Left ventricle myocardium inferior (tissue), 1 donor: Measurements from ENCODE around the gene CTNNA2. TPM values are rescaled to one million over a fixed set of nuclear protein-coding genes. Genes with fewer than 3 reads are reported as not detected.

Experiments used
- DNase-seq: peaks from one replicate; pipeline ENCODE4 v3.0.0-alpha.2; 2020
- H3K27ac ChIP-seq: fragments of 200-600 bp; replicated peaks from 2 replicates; pipeline ENCODE4 v1.8.0; 2021
- H3K27me3 ChIP-seq: fragments of 200-600 bp; 2 replicates; pipeline ENCODE4 v1.8.0; 2021; ENCODE audit warnings: low read depth
- H3K36me3 ChIP-seq: fragments of 200-600 bp; 2 replicates; pipeline ENCODE4 v1.8.0; 2021
- H3K4me1 ChIP-seq: fragments of 200-600 bp; 2 replicates; pipeline ENCODE4 v1.8.0; 2021
- H3K4me3 ChIP-seq: fragments of 200-600 bp; 2 replicates; pipeline ENCODE4 v1.8.0; 2021; ENCODE audit warnings: mild to moderate bottlenecking, moderate library complexity
- H3K9me3 ChIP-seq: fragments of 200-600 bp; replicated peaks from 2 replicates; pipeline ENCODE4 v1.8.0; 2021
- intact Hi-C: fragments of 100-400 bp; cut with micrococcal nuclease; formaldehyde crosslinking; loops from one replicate; pipeline ENCODE4 v1.11.0; 2022
- total RNA-seq: library from RNA; stranded (reverse); fragmentation: NEBNext Ultra II Directional; extraction: Animal tissue kit (Norgen Biotek cat#: 25700); gene quantifications from one replicate; pipeline ENCODE4 v1.2.1, GENCODE V29; 2021
- TF ChIP-seq, protein P1 (sequence below): fragments of 200-600 bp; IDR thresholded peaks from 2 replicates; pipeline ENCODE4 v1.8.0; 2021; ENCODE audit warnings: antibody characterized with exemption, mild to moderate bottlenecking, borderline replicate concordance
- donor health status: DM: no; HTN: yes; CAD: no; lungs with severe emphysema.

Gene CTNNA2
- total RNA-seq, 1 donor from 2014 or later, result not detected

DNA sequence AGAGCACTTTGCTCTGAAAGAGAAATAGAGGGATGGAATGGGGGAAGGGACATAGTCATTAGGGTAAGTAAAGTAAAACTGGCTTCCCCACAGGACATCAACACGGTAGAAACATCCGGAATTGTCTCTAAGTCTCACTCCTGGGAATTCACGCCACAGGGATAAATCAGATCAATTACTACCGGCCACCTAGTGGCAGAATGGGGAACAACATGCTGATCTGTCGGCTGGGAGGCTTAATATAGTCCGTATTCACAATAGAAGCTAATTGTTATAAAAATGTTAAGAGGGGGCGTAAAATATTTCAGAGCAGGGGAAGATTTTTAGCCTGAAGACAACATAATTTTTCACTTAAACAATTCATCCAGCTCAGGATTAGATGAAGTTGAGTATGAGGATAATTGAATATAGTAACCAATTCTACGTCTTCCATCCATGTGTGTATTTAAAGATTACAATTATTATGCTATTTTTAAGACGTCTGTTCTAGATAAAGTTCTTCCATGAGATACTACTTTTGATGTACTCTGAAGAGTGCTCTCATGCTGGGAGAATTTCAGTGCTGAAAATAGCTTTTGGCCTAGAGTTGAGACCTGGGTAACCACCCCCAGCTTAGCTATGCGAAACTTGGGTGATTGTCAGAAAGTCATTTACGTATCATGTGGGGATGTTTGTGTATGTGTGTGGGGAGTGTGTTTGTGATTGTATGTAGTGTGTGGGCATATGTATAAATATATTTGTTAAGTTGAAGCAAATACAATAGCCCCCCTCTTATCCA is 726.0 kb downstream of the CTNNA2 start:
- Histone ChIP-seq H3K9me3 (no peaks in the 10 kb centered on the region), H3K4me3 (no peak overlapping the region), H3K36me3 (no peaks in the 10 kb centered on the region), H3K4me1 (peaks cover 28% of the 10 kb centered on the region), H3K27me3 (no peaks in the 10 kb centered on the region), H3K27ac (no peak overlapping the region)
- DNase-seq, result no peak
- intact Hi-C loops, result no loop called here
- TF ChIP-seq, protein P1, sequence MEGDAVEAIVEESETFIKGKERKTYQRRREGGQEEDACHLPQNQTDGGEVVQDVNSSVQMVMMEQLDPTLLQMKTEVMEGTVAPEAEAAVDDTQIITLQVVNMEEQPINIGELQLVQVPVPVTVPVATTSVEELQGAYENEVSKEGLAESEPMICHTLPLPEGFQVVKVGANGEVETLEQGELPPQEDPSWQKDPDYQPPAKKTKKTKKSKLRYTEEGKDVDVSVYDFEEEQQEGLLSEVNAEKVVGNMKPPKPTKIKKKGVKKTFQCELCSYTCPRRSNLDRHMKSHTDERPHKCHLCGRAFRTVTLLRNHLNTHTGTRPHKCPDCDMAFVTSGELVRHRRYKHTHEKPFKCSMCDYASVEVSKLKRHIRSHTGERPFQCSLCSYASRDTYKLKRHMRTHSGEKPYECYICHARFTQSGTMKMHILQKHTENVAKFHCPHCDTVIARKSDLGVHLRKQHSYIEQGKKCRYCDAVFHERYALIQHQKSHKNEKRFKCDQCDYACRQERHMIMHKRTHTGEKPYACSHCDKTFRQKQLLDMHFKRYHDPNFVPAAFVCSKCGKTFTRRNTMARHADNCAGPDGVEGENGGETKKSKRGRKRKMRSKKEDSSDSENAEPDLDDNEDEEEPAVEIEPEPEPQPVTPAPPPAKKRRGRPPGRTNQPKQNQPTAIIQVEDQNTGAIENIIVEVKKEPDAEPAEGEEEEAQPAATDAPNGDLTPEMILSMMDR, result peak; percentile 74

GRCh38 chr2:80242355-80242910 is 729.6 kb downstream of the CTNNA2 start:
- intact Hi-C loops, result no loop called here
- peak; percentile 43 for DNase-seq
- Histone ChIP-seq H3K27ac (peak overlapping the region; percentile 74), H3K4me1 (peaks cover 28% of the 10 kb centered on the region), H3K36me3 (no peaks in the 10 kb centered on the region), H3K4me3 (no peak overlapping the region), H3K9me3 (no peaks in the 10 kb centered on the region), H3K27me3 (no peaks in the 10 kb centered on the region)
- TF ChIP-seq, protein P1, result no peak

GRCh38 chr2:80244905-80245584 is 732.2 kb downstream of the CTNNA2 start:
- Histone ChIP-seq H3K4me3 (no peak overlapping the region), H3K9me3 (no peaks in the 10 kb centered on the region), H3K27me3 (no peaks in the 10 kb centered on the region), H3K36me3 (no peaks in the 10 kb centered on the region), H3K4me1 (peaks cover 28% of the 10 kb centered on the region), H3K27ac (no peak overlapping the region)
- TF ChIP-seq, protein P1, result no peak
- intact Hi-C loops, result no loop called here
- DNase-seq, result no peak

GRCh38 chr2:80246534-80246933 is 733.7 kb downstream of the CTNNA2 start:
- H3K4me1 ChIP-seq, result peaks cover 17% of the 10 kb centered on the region
- no peak for DNase-seq
- H3K4me3 ChIP-seq, result no peak overlapping the region
- no peaks in the 10 kb centered on the region for H3K9me3 ChIP-seq
- intact Hi-C loops, result no loop called here
- no peak overlapping the region for H3K27ac ChIP-seq
- H3K27me3 ChIP-seq, result no peaks in the 10 kb centered on the region
- no peaks in the 10 kb centered on the region for H3K36me3 ChIP-seq
- TF ChIP-seq, protein P1, result no peak

GRCh38 chr2:80247339-80247738 is 734.5 kb downstream of the CTNNA2 start:
- Histone ChIP-seq H3K9me3 (no peaks in the 10 kb centered on the region), H3K4me3 (no peak overlapping the region), H3K27me3 (no peaks in the 10 kb centered on the region), H3K4me1 (peaks cover 11% of the 10 kb centered on the region), H3K27ac (no peak overlapping the region), H3K36me3 (no peaks in the 10 kb centered on the region)
- TF ChIP-seq, protein P1, result no peak
- no peak for DNase-seq
- intact Hi-C loops, result no loop called here
